GM21717 (cell line): ENCODE results near the gene ACKR3.

ENCODE experiments used
- ATAC-seq: cut with Tn5 transposase; IDR thresholded peaks from one replicate; pipeline ENCODE4 v1.9.1; 2021; ENCODE audit warnings: mild to moderate bottlenecking, moderate library complexity; ENCODE audit not compliant: unreplicated experiment

ACKR3 gene

DNA sequence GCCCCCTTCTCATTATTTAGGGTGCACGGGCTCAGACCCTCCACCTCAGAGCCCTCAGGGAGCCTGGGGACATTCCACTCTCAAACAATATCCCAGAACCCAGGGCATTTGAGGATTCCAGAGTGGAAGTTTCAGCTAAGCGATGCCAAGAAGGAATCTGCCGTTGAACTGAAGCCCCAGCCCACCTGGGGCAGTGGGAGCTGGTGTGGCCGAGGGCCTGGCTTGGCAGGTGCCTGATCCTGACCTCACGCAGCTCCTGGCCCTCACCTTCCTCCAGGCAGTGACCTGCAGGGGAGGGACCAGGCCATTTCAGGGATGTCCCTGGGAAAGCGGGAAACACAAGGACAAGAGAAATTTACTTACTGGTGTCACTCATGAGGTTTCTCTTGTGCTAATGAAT lies 58.2 kb downstream of the ACKR3 start:
- no peak for ATAC-seq

- no peak for ATAC-seq
These were observed 58.8 kb downstream of the ACKR3 start for GRCh38 chr2:236628256-236628901.

DNA sequence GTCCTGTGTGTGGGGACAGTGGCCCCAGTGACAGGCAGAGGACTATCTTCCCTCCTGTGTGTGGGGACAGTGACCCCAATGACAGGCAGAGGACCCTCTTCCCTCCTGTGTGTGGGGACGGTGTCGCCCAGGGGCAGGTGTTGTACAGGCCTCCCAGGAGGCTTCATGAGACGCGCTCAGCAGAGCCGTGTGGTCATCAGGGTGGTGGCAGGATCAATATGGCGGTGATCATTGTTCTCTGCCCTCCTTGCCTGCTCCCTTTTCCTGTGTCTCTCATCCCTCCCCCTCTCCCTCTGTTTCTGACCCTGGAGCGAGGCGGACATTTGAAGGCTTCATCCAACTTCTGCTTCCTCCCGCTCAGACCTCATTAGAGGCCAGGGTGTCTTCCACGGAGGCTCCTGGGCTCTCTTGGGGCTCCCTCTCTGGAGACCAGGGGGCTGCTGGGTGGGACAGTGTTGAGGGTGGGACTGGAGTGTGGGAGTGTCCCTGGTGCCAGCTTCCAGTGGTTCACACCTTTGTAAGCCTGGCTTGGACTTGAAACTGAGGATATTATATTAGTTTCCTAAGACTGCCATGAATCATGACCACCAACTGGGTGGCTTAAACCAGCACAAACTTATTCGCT lies 59.5 kb downstream of the ACKR3 start:
- no peak for ATAC-seq

GRCh38 chr2:236629961-236630872 lies 60.6 kb downstream of the ACKR3 start:
- no peak for ATAC-seq

DNA sequence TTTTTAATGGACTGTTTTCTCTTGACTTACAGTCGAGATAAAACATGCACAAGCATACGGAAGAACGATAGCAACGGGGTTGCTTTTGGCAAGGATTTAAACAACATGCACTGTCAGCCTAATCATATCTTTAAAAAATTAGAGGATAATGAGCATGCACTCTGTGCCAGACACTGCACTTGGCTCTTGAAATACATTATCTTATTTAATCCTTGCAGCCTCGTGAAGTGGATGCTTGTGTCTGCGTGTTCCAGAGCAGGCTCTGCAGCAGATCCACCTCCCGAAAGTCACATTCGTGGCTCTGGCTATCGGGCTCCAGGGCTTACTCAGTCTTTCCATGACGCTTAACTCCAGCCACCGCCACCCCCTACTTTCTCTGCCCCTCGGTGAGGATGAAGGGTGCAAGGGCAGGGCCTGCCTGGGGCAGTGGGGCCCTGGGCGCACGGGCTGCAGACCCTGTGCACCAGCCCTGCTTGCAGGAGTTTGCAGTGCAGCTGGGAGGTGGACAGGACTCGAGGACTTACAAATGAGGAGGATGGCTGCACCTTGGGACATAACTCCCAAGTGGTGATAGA lies 61.7 kb downstream of the ACKR3 start:
- no peak for ATAC-seq

DNA sequence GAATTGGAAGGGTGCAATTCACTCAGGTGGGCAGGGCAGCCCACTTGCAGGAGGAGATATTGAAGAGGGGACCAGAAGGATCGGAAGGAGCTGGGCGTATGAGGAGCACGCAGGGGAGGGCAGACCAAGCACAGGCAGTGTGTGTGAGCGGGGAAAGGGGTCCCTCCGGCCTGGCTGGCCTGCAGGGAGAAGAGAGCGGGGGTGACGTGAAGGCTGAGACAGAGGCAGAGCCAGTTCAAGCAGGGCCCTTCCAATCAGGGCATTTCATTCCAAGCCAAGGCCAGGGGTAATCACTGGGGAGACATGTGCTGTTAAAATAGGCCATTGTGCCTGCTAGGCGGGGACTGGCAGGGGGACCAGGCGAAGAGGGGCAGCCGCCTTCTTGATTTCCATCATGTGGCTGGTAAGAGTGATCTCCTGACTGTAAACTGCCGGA lies 62.2 kb downstream of the ACKR3 start:
- no peak for ATAC-seq
